Activated CD4-positive, alpha-beta T cell treated with anti-CD3 and anti-CD28 coated beads for 48 hours (primary cell): ENCODE data around the gene LRCH1.
A peak's percentile ranks its signal among the peaks of the same experiment; 100 is the strongest.

Experiments used
- DNase-seq: peaks from one replicate; pipeline ENCODE4 v3.0.0-alpha.2; 2020

The LRCH1 gene

GRCh38 chr13:46668931-46669525 is 116.1 kb downstream of the LRCH1 start:
- no peak for DNase-seq

- no peak for DNase-seq
These were observed 119.5 kb downstream of the LRCH1 start for GRCh38 chr13:46672338-46673090.

- no peak for DNase-seq
These were observed 122.0 kb downstream of the LRCH1 start for GRCh38 chr13:46675016-46675415.

- no peak for DNase-seq
These were observed 123.4 kb downstream of the LRCH1 start for GRCh38 chr13:46676378-46676725.

GRCh38 chr13:46679369-46680120 is 126.6 kb downstream of the LRCH1 start:
- peak; percentile 23 for DNase-seq

GRCh38 chr13:46682015-46682414 is 129.0 kb downstream of the LRCH1 start:
- DNase-seq, result no peak

GRCh38 chr13:46682707-46683106 is 129.7 kb downstream of the LRCH1 start:
- no peak for DNase-seq

- no peak for DNase-seq
These were observed 130.8 kb downstream of the LRCH1 start for GRCh38 chr13:46683676-46684260.

GRCh38 chr13:46684287-46685001 is 131.5 kb downstream of the LRCH1 start:
- no peak for DNase-seq

- no peak for DNase-seq
These were observed 132.2 kb downstream of the LRCH1 start for GRCh38 chr13:46685006-46685730.

- no peak for DNase-seq
These were observed 133.2 kb downstream of the LRCH1 start for GRCh38 chr13:46686171-46686570.

- DNase-seq, result peak; percentile 10
These were observed 134.8 kb downstream of the LRCH1 start for GRCh38 chr13:46687810-46688209.

GRCh38 chr13:46688306-46688705 is 135.3 kb downstream of the LRCH1 start:
- DNase-seq, result no peak

- no peak for DNase-seq
These were observed 145.0 kb downstream of the LRCH1 start for GRCh38 chr13:46698014-46698413.

GRCh38 chr13:46698910-46699460 is 146.0 kb downstream of the LRCH1 start:
- DNase-seq, result no peak

GRCh38 chr13:46712524-46712923 is 159.6 kb downstream of the LRCH1 start:
- no peak for DNase-seq

- DNase-seq, result no peak
These were observed 162.4 kb downstream of the LRCH1 start for GRCh38 chr13:46715363-46715762.

GRCh38 chr13:46716821-46717220 is 163.9 kb downstream of the LRCH1 start:
- DNase-seq, result no peak

GRCh38 chr13:46717275-46717674 is 164.3 kb downstream of the LRCH1 start:
- DNase-seq, result no peak

GRCh38 chr13:46717856-46718255 is 164.9 kb downstream of the LRCH1 start:
- DNase-seq, result no peak

- DNase-seq, result no peak
These were observed 167.2 kb downstream of the LRCH1 start for GRCh38 chr13:46720189-46720588.

GRCh38 chr13:46721054-46721453 is 168.1 kb downstream of the LRCH1 start:
- peak; percentile 56 for DNase-seq
